Measurements from ENCODE around the gene GAPDH.

GAPDH gene

GRCh38 chr12:6539314-6539682, 5.0 kb downstream of the GAPDH start:
- Histone ChIP-seq H3K27ac (ENCODE audit: extremely low read depth, low read depth, low read length) (no peak overlapping the region), H3K36me3 (ENCODE audit: control insufficient read depth in 2 of 2, insufficient read depth in 1 of 2, low read length in 2 of 2) (peaks cover 7 to 79% of the 10 kb centered on the region in 2 experiments; a peak in 2 of 3 replicates)
- TF ChIP-seq ZSCAN23 (tag by site-specific recombination; IDR thresholded peaks at IDR 0.05) = no peak
- no peak for TF ChIP-seq ZNF155 (tag by site-specific recombination; IDR thresholded peaks at IDR 0.05)
- TF ChIP-seq ZNF146 (tag by site-specific recombination; IDR thresholded peaks at IDR 0.05) = no peak
- no peak for TF ChIP-seq ZNF623 (tag by site-specific recombination; IDR thresholded peaks at IDR 0.05)
- TF ChIP-seq ZNF266 (tag by site-specific recombination; IDR thresholded peaks at IDR 0.05; ENCODE audit: low read depth) = no peak
- no peak for TF ChIP-seq ZSCAN5A (tag by site-specific recombination; IDR thresholded peaks at IDR 0.05)
- TF ChIP-seq ZNF426 (tag by site-specific recombination; IDR thresholded peaks at IDR 0.05) = no peak
- TF ChIP-seq ZNF501 (tag by site-specific recombination; IDR thresholded peaks at IDR 0.05) = no peak

GRCh38 chr12:6539707-6540134, 5.4 kb downstream of the GAPDH start:
- no peak overlapping the region for H3K27ac ChIP-seq (ENCODE audit: extremely low read depth, low read depth, low read length)
- H3K4me1 ChIP-seq (ENCODE audit: control insufficient read depth, insufficient read depth, low read length) = peaks cover 4% of the 10 kb centered on the region; the same call in 1 of the 2 replicates
- peaks cover 11 to 83% of the 10 kb centered on the region in 2 experiments; a peak in 2 of 3 replicates for H3K36me3 ChIP-seq (ENCODE audit: control insufficient read depth in 2 of 2, insufficient read depth in 1 of 2, low read length in 2 of 2)
- ChIA-PET CTCF (interaction anchor here (0.6 to 3.6 kb wide), 10 partner anchors 11 to 350 kb away, joined by 3 to 51 read pairs (median 4); partner anchors contain the start of gene VAMP1), POLR2A (interaction anchor here (1.0 to 4.9 kb wide), 8 partner anchors 13 to 149 kb away, joined by 3 to 46 read pairs (median 6); partner anchors contain the start of genes MRPL51, NOP2, VAMP1 and ZNF384)
- no peak overlapping the region for H3K4me3 ChIP-seq (ENCODE audit: low read depth, low read length)
- no peaks in the 10 kb centered on the region for H3K9me3 ChIP-seq (ENCODE audit: control insufficient read depth, insufficient read depth, low read depth, low read length)
- no peak for TF ChIP-seq ZNF10 (tag by site-specific recombination; IDR thresholded peaks at IDR 0.05)
- no peak for TF ChIP-seq ZNF19 (tag by site-specific recombination; IDR thresholded peaks at IDR 0.05; ENCODE audit: low read depth)
- TF ChIP-seq ZNF600 (tag by site-specific recombination; IDR thresholded peaks at IDR 0.05) = peak; percentile 66
- no peak for TF ChIP-seq ZNF704 (tag by site-specific recombination; IDR thresholded peaks at IDR 0.05)
- TF ChIP-seq ZNF184 (tag by site-specific recombination; IDR thresholded peaks at IDR 0.05) = no peak

More at GRCh38 chr12:6539314-6539682, 5.0 kb downstream of the GAPDH start:
- H3K4me3 ChIP-seq (ENCODE audit: low read depth, low read length) = no peak overlapping the region
- H3K9me3 ChIP-seq (ENCODE audit: control insufficient read depth, insufficient read depth, low read depth, low read length) = no peaks in the 10 kb centered on the region
- POLR2A ChIA-PET = interaction anchor here (1.0 to 4.9 kb wide), 6 partner anchors 14 to 150 kb away, joined by 3 to 46 read pairs (median 8); partner anchors contain the start of genes MRPL51, NOP2, VAMP1 and ZNF384
- peaks cover 4% of the 10 kb centered on the region; the same call in 1 of the 2 replicates for H3K4me1 ChIP-seq (ENCODE audit: control insufficient read depth, insufficient read depth, low read length)
- CTCF ChIA-PET = interaction anchor here (0.6 to 3.6 kb wide), 14 partner anchors 11 to 350 kb away, joined by 3 to 51 read pairs (median 4); partner anchors contain the start of gene VAMP1

GRCh38 chr12:6540181-6540877, 6.0 kb downstream of the GAPDH start:
- Histone ChIP-seq H3K36me3 (ENCODE audit: control insufficient read depth in 2 of 2, insufficient read depth in 1 of 2, low read length in 2 of 2) (peaks cover 13 to 78% of the 10 kb centered on the region in 2 experiments; a peak in 2 of 3 replicates), H3K4me1 (ENCODE audit: control insufficient read depth, insufficient read depth, low read length) (peaks cover 4% of the 10 kb centered on the region; the same call in 1 of the 2 replicates), H3K4me3 (ENCODE audit: low read depth, low read length) (no peak overlapping the region), H3K9me3 (ENCODE audit: control insufficient read depth, insufficient read depth, low read depth, low read length) (no peaks in the 10 kb centered on the region), H3K27ac (ENCODE audit: extremely low read depth, low read depth, low read length) (peak overlapping the region; percentile 38; the same call in 1 of the 2 replicates)
- CTCF ChIA-PET = interaction anchor here (0.7 to 3.6 kb wide), 6 partner anchors 10 to 285 kb away, joined by 3 to 51 read pairs (median 4); no protein-coding TSS in a partner anchor
- POLR2A ChIA-PET = interaction anchor here (1.0 to 4.9 kb wide), 9 partner anchors 13 to 213 kb away, joined by 3 to 46 read pairs (median 5); partner anchors contain the start of genes MLF2, MRPL51, NOP2 and VAMP1
- TF ChIP-seq SP7 (tag by site-specific recombination; IDR thresholded peaks at IDR 0.05) (peak; percentile 72), ZBTB26 (tag by site-specific recombination; optimal IDR thresholded peaks at IDR 0.05) (no peak), ZSCAN5A (tag by site-specific recombination; IDR thresholded peaks at IDR 0.05) (no peak), ZEB2 (tag by site-specific recombination; IDR thresholded peaks at IDR 0.05) (peak; percentile 28; the same call in 1 of the 2 replicates), ZNF692 (tag by site-specific recombination; IDR thresholded peaks at IDR 0.05) (peak; percentile 77), SP2 (tag by site-specific recombination; IDR thresholded peaks at IDR 0.05) (peak; percentile 72), PATZ1 (tag by site-specific recombination; IDR thresholded peaks at IDR 0.05) (peak; percentile 72), ZNF600 (tag by site-specific recombination; IDR thresholded peaks at IDR 0.05) (peak; percentile 6; the same call in 1 of the 2 replicates), ZNF510 (tag by site-specific recombination; IDR thresholded peaks at IDR 0.05; ENCODE audit: insufficient replicate concordance) (no peak)
